Dedifferentiated amniotic fluid mesenchymal stem cell (primary cell): Measurements from ENCODE around the gene CCK.

ENCODE experiments used
- DNase-seq: peaks from one replicate; pipeline ENCODE4 v3.0.0-alpha.2; 2016; ENCODE audit errors: extremely low spot score

Gene CCK

GRCh38 chr3:42269647-42270046 is 3.7 kb upstream of the CCK start:
- no peak for DNase-seq

DNA sequence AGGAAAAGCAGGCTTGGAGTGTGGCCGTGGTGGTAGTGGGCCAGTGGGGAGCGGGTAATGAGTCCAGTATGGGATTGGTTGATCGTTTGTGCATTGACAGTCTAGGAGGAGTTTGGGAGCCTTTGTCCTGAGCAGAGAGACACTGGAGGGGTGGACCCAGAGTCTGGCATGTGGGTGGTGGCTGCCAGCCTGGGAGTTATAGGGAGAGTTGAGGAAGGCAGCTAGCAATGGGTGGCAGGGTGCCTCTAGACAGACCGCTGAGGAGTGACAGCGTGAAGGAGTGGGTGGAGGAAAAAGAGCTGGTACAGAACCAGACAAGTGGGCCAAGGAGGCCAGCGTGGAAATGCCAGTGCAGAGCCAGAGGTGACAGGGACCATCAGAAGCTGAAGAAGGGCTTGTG is 1.9 kb upstream of the CCK start:
- DNase-seq: no peak

GRCh38 chr3:42265059-42265991 is 660 bp downstream of the CCK start:
- no peak for DNase-seq

DNA sequence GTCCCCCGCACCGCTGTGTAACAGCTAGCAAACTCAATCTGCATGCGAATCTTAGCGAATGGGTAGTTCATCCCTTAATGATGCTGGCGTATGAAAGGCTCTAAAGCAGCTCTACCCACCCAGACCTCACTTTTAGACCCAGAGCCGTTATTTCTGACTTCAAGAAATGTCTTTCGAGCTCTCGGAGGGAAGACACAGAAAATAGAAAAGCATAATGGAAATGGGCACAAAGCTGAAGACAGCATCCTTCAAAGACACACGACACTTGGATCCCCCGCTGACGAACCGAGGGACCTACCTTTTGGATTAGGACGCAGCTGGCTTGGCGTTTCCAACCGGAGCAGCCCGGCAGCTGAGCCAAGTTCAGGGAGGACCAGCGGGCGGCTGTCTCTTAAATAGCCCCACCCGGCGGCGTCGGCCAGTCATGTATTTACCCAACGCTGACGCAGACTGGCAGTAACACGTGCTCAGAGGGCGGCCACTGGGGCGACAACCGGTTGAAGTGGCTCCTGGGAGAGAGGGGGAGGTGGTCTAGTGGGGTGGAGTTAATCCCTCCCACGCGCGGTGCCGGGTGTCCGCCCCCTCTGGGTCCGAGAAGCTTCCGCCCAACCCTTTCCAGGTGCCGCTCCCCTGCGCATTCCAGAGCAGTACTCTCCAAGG is 1.5 kb downstream of the CCK start:
- DNase-seq: no peak

DNA sequence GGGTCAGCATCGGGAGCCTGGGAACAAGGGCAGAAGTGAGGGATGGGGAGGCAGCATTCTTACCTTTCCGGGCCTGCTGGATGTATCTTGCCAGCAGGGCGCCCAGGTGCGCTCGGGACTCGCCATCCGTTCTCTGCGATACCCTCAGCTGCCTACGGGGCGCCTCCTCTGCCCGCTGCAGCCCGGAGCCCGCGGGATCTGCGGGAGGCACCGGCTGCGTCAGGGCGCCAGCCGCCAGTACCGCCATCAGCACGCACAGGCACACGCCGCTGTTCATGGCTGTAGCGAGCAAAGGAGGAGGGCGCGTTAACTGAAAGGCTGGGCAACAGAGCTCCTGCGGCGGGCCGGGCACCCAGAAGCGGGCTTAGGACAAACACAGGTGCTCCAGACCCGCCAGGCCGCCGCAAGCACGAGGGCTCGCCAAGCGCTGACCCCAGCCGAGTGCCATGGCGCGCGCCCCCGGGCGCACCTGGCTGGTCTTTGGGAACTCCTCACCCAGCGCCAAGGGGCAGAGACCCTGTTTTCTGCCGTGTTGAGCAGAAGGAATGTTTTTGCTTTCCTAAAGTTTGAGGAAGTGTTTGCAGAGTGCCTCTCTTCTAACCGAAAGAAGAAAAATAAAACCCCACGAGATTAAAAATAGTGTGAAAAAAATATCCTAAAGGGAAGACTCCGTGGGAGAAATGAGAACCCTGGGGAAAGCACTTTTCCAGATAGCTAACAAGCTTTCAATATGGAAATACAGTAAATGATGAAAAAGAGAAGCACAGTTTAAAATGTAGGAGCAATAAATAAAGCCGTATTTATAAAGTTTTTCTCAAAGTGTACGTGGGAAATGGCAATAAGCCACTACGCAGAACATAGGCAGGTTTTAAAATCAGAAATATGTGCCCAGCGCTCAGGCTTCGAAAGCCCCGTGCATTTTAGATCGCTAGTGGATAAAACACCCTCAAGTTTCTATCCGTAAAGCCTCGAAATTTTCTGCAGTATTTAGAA is 2.3 kb downstream of the CCK start:
- no peak for DNase-seq

GRCh38 chr3:42262525-42262924 is 3.5 kb downstream of the CCK start:
- peak; percentile 38 for DNase-seq

DNA sequence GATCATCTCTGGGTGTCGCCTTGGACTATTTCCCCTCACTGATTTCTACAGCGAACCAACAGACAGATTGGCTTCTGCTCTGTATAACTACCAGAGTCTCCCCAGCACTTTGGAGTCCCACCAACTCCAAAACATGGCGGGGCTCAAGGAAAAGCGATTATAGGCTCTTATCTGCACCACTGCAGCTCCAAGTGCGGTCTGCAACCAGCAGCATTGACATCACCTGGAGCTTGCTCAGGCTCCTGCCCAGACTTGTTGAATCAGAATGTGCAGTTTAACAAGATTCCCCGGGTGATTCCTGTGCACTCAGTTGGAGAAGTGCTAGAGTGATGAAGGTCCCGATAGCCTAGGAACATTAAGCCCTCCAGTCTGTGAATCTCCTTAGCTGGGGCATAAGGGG is 9.0 kb downstream of the CCK start:
- DNase-seq: no peak

- no peak for DNase-seq
These were observed 9.7 kb downstream of the CCK start for GRCh38 chr3:42256135-42256819.

- DNase-seq: no peak
These were observed 11.4 kb downstream of the CCK start for GRCh38 chr3:42254566-42254965.

DNA sequence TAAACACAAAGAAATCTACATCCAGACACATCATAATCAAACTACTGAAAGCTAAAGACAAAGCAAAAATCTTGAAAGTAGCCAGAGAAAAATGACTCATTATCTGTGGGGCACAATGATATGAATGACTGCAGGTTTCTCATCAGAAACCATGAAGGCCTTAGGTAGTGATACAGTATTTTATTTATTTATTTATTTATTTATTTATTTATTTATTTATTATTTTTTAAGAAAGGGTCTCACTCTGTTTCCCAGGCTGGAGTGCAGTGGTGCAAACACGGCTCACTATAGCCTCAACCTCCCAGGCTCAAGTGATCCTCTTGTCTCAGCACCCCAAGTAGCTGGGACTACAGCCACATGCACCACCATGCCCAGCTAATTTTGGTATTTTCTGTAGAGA is 15.2 kb downstream of the CCK start:
- no peak for DNase-seq

- peak; percentile 28 for DNase-seq
These were observed 18.4 kb downstream of the CCK start for GRCh38 chr3:42247576-42248027.

- no peak for DNase-seq
These were observed 19.9 kb downstream of the CCK start for GRCh38 chr3:42246091-42246490.

DNA sequence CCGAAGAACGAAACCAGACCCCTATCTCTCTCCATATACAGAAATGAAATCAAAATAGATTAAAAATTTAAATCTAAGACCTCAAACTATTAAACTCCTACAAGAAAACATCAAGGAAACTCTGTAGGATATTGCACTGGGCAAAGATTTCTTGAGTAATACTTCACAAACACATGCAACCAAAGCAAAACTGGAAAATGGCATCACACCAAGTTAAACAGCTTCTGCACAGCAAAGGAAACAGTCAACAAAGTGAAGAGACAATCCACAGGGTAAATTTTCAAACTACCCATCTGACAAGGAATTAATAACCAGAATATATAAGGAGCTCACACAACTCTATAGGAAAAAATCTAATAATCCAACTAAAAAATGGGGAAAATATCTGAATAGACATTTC is 29.4 kb downstream of the CCK start:
- DNase-seq: no peak

- DNase-seq: no peak
These were observed 30.5 kb downstream of the CCK start for GRCh38 chr3:42235532-42235931.

DNA sequence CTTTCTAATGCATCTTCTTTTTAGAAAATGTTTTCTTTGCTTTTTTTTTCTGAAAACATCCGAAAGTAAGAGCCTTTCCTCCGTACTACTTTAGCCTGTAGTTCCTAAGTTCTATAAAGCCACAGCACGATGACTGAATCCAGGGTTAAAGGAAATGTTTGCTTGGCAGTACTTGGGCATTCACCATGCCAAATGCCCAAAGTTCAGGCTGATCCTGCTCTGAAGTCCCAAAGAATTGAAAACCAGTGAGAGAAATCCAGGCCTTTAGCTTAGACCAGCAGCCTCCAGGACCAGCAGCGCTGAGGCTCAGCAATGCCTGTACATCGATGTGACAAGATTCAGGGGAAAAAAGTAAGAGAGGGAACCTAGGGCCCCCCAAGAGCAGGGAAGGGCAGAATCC is 35.1 kb downstream of the CCK start:
- DNase-seq: no peak

DNA sequence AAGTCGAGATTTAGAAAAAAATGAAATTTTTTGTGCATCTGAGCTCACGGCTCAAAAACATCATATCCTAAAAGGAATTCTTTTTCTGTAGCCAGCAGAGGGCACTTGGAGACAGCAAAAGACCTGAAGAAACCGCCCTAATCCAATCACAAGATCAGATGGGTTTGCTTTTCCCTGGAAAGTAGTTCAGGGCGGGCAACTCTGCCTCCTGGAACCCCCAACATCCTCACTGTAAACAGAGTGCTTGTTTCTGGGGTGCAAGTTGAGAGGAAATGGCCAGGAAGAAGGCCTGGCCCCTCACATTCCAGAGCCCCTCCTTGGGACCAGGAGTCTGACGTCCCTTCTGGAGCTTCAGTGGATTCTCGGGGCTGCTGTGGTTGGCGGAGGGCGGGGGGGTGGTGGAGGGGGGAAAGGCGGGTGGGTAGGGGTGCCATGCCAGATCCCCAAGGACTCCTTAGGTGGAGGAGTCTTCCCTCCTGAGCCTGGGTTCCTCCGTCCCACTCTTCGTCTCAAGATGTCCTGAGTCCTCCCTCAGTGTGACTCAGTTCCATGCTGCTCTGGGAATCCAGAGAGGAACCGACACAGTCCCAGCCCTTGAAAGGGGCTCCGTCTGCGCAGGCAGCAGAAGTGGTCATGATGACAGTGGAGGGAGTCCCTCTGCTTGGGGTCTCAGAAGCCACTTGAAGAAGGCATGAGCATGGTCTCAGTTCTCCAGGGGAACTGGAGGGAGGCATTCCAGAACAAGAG is 35.9 kb downstream of the CCK start:
- peak; percentile 38 for DNase-seq

GRCh38 chr3:42229266-42229941 is 36.6 kb downstream of the CCK start:
- DNase-seq: no peak

- no peak for DNase-seq
These were observed 37.2 kb downstream of the CCK start for GRCh38 chr3:42228796-42229195.

DNA sequence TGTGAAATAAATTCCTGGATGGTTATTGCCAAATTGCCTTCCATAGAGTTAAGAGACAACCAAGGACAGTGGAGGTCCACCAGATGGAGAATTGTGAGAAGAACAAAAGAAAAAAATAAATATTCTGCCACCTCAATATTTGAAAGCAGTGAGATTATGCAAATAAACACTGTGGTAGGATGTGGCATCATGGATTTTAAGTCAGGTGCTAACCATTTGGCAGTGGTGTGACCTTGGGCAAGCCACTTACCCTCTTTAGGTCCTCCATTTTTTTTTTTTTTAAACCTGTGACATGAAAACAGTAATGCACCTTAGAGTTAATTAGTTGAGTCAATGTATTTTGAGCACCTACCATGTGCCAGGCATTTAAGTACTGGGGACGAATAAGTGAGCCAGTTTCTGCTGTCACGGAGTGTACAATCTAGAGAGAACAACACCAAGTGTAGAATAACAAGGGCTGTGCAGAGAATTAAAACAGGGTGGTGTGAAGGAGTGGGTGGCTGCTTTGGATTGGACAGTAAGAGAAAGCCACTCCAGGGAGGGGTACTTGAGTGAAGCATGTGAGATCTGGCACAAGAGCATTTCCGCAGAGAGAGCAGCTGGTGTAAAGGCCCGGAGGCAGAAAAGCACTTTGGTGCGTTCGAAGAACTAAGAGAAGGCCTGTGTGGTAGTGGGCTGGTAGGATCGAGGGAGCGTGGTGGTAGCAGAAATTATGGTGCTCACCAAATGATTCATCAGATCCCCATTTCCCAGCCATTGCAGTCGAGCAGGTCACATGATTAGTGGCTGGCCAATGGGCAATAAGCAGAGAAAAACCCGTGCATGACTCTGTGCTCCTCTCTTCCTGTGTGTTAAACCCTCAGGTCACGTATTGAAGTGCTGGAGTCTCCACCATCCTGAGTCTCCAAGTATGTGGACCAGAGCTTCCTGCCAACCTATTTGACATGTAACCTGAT is 39.2 kb downstream of the CCK start:
- no peak for DNase-seq
